ENCODE data around the gene ZBTB7B. TPM values are rescaled to one million over a fixed set of nuclear protein-coding genes. Genes with fewer than 3 reads are reported as not detected.

The ZBTB7B gene
- total RNA-seq, 2 donors from 2014 or later: 50.5 to 72.8 TPM

GRCh38 chr1:155011004-155011416 lies 8.4 kb downstream of the ZBTB7B start:
- intact Hi-C loops (cut with DNase I): no loop called here
- no peak for DNase-seq (ENCODE audit: low spot score)

GRCh38 chr1:155011437-155012025 lies 8.9 kb downstream of the ZBTB7B start:
- intact Hi-C loops (cut with DNase I): no loop called here
- no peak for DNase-seq (ENCODE audit: low spot score)

- peak; percentile 93 for DNase-seq (ENCODE audit: low spot score)
- intact Hi-C loops (cut with DNase I): no loop called here
Measured at GRCh38 chr1:155012026-155012546, 9.5 kb downstream of the ZBTB7B start.

GRCh38 chr1:155012776-155013602 lies 10.4 kb downstream of the ZBTB7B start:
- intact Hi-C loops (cut with DNase I): no loop called here
- no peak for DNase-seq (ENCODE audit: low spot score)

GRCh38 chr1:155013632-155014031 lies 11.0 kb downstream of the ZBTB7B start:
- intact Hi-C loops (cut with DNase I): no loop called here
- no peak for DNase-seq (ENCODE audit: low spot score)

- intact Hi-C loops (cut with DNase I): no loop called here
Measured at GRCh38 chr1:155014709-155015508, 12.3 kb downstream of the ZBTB7B start.

GRCh38 chr1:155015527-155016230 lies 13.1 kb downstream of the ZBTB7B start:
- intact Hi-C loops (cut with DNase I): no loop called here
- DNase-seq (ENCODE audit: low spot score): no peak

More at GRCh38 chr1:155014709-155015508, 12.3 kb downstream of the ZBTB7B start:
- no peak for DNase-seq (ENCODE audit: low spot score)

- intact Hi-C loops (cut with DNase I): no loop called here
- DNase-seq (ENCODE audit: low spot score): no peak
Measured at GRCh38 chr1:155016231-155016831, 13.7 kb downstream of the ZBTB7B start.

- intact Hi-C loops (cut with DNase I): no loop called here
- DNase-seq (ENCODE audit: low spot score): peak; percentile 97
Measured at GRCh38 chr1:155017041-155017945, 14.7 kb downstream of the ZBTB7B start.

GRCh38 chr1:155017946-155018316 lies 15.3 kb downstream of the ZBTB7B start:
- intact Hi-C loops (cut with DNase I): loop anchor here in 1 of 2 donors (2.0 kb wide), 1 partner anchor 41 kb away; no protein-coding TSS in a partner anchor
- DNase-seq (ENCODE audit: low spot score): no peak

- DNase-seq (ENCODE audit: low spot score): no peak
- intact Hi-C loops (cut with DNase I): loop anchor here in 1 of 2 donors (2.0 kb wide), 1 partner anchor 42 kb away; no protein-coding TSS in a partner anchor
Measured at GRCh38 chr1:155018617-155019348, 16.2 kb downstream of the ZBTB7B start.

- no peak for DNase-seq (ENCODE audit: low spot score)
- intact Hi-C loops (cut with DNase I): loop anchor here in 1 of 2 donors (2.0 kb wide), 1 partner anchor 43 kb away; no protein-coding TSS in a partner anchor
Measured at GRCh38 chr1:155019377-155020245, 17.0 kb downstream of the ZBTB7B start.

- intact Hi-C loops (cut with DNase I): loop anchor here in 1 of 2 donors (2.0 kb wide), 1 partner anchor 20 kb away; no protein-coding TSS in a partner anchor
- DNase-seq (ENCODE audit: low spot score): no peak
Measured at GRCh38 chr1:155022136-155022926, 19.7 kb downstream of the ZBTB7B start.

- intact Hi-C loops (cut with DNase I): loop anchor here in 1 of 2 donors (2.0 kb wide), 1 partner anchor 20 kb away; no protein-coding TSS in a partner anchor
- no peak for DNase-seq (ENCODE audit: low spot score)
Measured at GRCh38 chr1:155022927-155023236, 20.3 kb downstream of the ZBTB7B start.

GRCh38 chr1:155023627-155024026 lies 21.0 kb downstream of the ZBTB7B start:
- DNase-seq (ENCODE audit: low spot score): no peak
- intact Hi-C loops (cut with DNase I): loop anchor here in 1 of 2 donors (2.0 kb wide), 1 partner anchor 19 kb away; no protein-coding TSS in a partner anchor

Measured in posterior vena cava (tissue), 2 donors.